ENCODE measurements around the gene CTPS1. TPM values are rescaled to one million over a fixed set of nuclear protein-coding genes. Genes with fewer than 3 reads are reported as not detected.

The CTPS1 gene
- total and polyA plus RNA-seq, 2 of the 13 experiments (the other 11 are each of a cell fraction or from before 2014, with no cell fraction given), result 9.6 to 42.8 TPM

DNA sequence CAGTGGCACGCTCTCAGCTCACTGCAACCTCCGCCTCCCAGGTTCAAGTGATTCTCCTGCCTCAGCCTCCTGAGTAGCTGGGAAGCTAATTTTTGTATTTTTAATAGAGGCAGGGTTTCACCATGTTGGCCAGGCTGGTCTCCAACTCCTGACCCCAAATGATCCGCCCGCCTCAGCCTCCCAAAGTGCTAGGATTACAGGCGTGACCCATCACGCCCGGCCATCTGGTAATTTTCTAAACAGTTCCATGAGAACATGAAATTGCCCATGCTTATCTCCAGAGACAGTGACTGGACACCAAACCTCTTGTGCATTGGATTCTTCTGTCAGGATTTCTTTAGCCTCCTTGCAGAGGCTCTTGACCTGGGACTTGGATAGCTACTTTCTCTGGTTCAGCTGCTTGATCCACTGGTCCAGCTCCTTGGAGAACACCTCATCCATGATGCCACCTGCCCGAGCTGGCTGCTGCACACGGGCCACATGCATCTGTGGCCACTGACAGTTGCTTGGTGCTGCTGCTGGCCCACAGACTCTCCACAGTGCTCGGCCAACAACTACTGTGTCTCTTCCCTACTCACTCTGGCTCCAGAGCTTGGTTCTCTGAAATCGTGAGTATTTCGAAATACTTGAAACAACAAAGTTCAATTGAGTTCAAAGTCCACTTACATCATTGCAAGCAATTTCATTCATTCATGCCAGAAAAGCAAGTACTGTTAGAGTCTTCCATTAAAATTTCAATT, 40.0 kb upstream of the CTPS1 start (continued):
- TF ChIP-seq, protein P1, sequence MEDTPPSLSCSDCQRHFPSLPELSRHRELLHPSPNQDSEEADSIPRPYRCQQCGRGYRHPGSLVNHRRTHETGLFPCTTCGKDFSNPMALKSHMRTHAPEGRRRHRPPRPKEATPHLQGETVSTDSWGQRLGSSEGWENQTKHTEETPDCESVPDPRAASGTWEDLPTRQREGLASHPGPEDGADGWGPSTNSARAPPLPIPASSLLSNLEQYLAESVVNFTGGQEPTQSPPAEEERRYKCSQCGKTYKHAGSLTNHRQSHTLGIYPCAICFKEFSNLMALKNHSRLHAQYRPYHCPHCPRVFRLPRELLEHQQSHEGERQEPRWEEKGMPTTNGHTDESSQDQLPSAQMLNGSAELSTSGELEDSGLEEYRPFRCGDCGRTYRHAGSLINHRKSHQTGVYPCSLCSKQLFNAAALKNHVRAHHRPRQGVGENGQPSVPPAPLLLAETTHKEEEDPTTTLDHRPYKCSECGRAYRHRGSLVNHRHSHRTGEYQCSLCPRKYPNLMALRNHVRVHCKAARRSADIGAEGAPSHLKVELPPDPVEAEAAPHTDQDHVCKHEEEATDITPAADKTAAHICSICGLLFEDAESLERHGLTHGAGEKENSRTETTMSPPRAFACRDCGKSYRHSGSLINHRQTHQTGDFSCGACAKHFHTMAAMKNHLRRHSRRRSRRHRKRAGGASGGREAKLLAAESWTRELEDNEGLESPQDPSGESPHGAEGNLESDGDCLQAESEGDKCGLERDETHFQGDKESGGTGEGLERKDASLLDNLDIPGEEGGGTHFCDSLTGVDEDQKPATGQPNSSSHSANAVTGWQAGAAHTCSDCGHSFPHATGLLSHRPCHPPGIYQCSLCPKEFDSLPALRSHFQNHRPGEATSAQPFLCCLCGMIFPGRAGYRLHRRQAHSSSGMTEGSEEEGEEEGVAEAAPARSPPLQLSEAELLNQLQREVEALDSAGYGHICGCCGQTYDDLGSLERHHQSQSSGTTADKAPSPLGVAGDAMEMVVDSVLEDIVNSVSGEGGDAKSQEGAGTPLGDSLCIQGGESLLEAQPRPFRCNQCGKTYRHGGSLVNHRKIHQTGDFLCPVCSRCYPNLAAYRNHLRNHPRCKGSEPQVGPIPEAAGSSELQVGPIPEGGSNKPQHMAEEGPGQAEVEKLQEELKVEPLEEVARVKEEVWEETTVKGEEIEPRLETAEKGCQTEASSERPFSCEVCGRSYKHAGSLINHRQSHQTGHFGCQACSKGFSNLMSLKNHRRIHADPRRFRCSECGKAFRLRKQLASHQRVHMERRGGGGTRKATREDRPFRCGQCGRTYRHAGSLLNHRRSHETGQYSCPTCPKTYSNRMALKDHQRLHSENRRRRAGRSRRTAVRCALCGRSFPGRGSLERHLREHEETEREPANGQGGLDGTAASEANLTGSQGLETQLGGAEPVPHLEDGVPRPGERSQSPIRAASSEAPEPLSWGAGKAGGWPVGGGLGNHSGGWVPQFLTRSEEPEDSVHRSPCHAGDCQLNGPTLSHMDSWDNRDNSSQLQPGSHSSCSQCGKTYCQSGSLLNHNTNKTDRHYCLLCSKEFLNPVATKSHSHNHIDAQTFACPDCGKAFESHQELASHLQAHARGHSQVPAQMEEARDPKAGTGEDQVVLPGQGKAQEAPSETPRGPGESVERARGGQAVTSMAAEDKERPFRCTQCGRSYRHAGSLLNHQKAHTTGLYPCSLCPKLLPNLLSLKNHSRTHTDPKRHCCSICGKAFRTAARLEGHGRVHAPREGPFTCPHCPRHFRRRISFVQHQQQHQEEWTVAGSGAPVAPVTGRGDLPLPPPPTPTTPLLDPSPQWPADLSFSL (CRISPR knock-in tag; IDR thresholded peaks at IDR 0.05), result no peak
- TF ChIP-seq KMT2B (CRISPR knock-in tag; IDR thresholded peaks at IDR 0.05), result peak; percentile 54; the same call in 1 of the 2 replicates
- TF ChIP-seq ZFX (CRISPR knock-in tag; IDR thresholded peaks at IDR 0.05; ENCODE audit: low read depth), result peak; percentile 52
- TF ChIP-seq HOXA3 (CRISPR knock-in tag; IDR thresholded peaks at IDR 0.05), result peak; percentile 80
- TF ChIP-seq ATM (IDR thresholded peaks at IDR 0.05; ENCODE audit: borderline replicate concordance), result no peak
- no peak for TF ChIP-seq STAT5B (CRISPR knock-in tag; IDR thresholded peaks at IDR 0.05)
- TF ChIP-seq, protein P2, sequence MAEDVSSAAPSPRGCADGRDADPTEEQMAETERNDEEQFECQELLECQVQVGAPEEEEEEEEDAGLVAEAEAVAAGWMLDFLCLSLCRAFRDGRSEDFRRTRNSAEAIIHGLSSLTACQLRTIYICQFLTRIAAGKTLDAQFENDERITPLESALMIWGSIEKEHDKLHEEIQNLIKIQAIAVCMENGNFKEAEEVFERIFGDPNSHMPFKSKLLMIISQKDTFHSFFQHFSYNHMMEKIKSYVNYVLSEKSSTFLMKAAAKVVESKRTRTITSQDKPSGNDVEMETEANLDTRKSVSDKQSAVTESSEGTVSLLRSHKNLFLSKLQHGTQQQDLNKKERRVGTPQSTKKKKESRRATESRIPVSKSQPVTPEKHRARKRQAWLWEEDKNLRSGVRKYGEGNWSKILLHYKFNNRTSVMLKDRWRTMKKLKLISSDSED (CRISPR knock-in tag; IDR thresholded peaks at IDR 0.05), result no peak
- 0 out of 2 replicates have a peak, but pooled peaks have one; percentile 25 for TF ChIP-seq ZNF7 (CRISPR knock-in tag; IDR thresholded peaks at IDR 0.05)
- TF ChIP-seq SOX6 (IDR thresholded peaks at IDR 0.05), result no peak
- TF ChIP-seq SOX6 (CRISPR knock-in tag; IDR thresholded peaks at IDR 0.05), result peak; percentile 78; the same call in 1 of the 2 replicates
- TF ChIP-seq FOXK1 (CRISPR knock-in tag; IDR thresholded peaks at IDR 0.05; ENCODE audit: borderline replicate concordance, low read depth), result peak; percentile 55; the same call in 1 of the 2 replicates
- TF ChIP-seq LCORL (IDR thresholded peaks at IDR 0.05), result no peak
- TF ChIP-seq LCORL (CRISPR knock-in tag; IDR thresholded peaks at IDR 0.05), result peak; percentile 77
- TF ChIP-seq, protein P3, sequence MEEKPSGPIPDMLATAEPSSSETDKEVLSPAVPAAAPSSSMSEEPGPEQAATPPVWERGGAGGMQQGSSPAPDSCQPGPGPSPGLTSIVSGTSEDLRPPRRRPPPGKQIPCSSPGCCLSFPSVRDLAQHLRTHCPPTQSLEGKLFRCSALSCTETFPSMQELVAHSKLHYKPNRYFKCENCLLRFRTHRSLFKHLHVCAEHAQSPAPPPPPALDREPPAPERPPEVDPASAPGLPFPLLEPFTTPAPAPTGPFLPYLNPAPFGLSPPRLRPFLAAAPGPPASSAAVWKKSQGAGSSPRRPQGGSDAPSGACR (CRISPR knock-in tag; IDR thresholded peaks at IDR 0.05), result peak; percentile 78; the same call in 1 of the 2 replicates
- TF ChIP-seq, protein P4, sequence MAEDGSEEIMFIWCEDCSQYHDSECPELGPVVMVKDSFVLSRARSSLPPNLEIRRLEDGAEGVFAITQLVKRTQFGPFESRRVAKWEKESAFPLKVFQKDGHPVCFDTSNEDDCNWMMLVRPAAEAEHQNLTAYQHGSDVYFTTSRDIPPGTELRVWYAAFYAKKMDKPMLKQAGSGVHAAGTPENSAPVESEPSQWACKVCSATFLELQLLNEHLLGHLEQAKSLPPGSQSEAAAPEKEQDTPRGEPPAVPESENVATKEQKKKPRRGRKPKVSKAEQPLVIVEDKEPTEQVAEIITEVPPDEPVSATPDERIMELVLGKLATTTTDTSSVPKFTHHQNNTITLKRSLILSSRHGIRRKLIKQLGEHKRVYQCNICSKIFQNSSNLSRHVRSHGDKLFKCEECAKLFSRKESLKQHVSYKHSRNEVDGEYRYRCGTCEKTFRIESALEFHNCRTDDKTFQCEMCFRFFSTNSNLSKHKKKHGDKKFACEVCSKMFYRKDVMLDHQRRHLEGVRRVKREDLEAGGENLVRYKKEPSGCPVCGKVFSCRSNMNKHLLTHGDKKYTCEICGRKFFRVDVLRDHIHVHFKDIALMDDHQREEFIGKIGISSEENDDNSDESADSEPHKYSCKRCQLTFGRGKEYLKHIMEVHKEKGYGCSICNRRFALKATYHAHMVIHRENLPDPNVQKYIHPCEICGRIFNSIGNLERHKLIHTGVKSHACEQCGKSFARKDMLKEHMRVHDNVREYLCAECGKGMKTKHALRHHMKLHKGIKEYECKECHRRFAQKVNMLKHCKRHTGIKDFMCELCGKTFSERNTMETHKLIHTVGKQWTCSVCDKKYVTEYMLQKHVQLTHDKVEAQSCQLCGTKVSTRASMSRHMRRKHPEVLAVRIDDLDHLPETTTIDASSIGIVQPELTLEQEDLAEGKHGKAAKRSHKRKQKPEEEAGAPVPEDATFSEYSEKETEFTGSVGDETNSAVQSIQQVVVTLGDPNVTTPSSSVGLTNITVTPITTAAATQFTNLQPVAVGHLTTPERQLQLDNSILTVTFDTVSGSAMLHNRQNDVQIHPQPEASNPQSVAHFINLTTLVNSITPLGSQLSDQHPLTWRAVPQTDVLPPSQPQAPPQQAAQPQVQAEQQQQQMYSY (CRISPR knock-in tag; IDR thresholded peaks at IDR 0.05), result peak; percentile 54; the same call in 1 of the 2 replicates
- TF ChIP-seq CENPX (CRISPR knock-in tag; IDR thresholded peaks at IDR 0.05), result no peak
- peak; percentile 92 for TF ChIP-seq HNF4G (IDR thresholded peaks at IDR 0.05; ENCODE audit: borderline replicate concordance, low read depth, low read length)
- peak; percentile 83; the same call in 1 of the 2 replicates for TF ChIP-seq HNF4G (CRISPR knock-in tag; IDR thresholded peaks at IDR 0.05; ENCODE audit: borderline replicate concordance, low read depth)
